ENCODE results near the gene STIM1. TPM values are rescaled to one million over a fixed set of nuclear protein-coding genes. Genes with fewer than 3 reads are reported as not detected.
A peak's percentile ranks its signal among the peaks of the same experiment; 100 is the strongest.

STIM1 gene
- total RNA-seq, 4 donors from 2014 or later, result 36.3 to 158 (median 46.1) TPM

GRCh38 chr11:3927129-3927796 is 71.8 kb downstream of the STIM1 start:
- Histone ChIP-seq H3K4me1 (peaks cover 0 to 9% (median 3%) of the 10 kb centered on the region in 4 donors), H3K36me3 (no peaks in the 10 kb centered on the region), H3K27ac (peak overlapping the region in 1 of 4 donors; percentile 50), H3K4me3 (no peak overlapping the region), H3K9me3 (no peaks in the 10 kb centered on the region), H3K27me3 (no peaks in the 10 kb centered on the region)
- TF ChIP-seq CTCF (IDR thresholded peaks at IDR 0.05), result no peak
- TF ChIP-seq POLR2A (IDR thresholded peaks at IDR 0.05), result no peak
- no peak for DNase-seq

GRCh38 chr11:3929232-3929631 is 73.8 kb downstream of the STIM1 start:
- TF ChIP-seq POLR2A (IDR thresholded peaks at IDR 0.05) (no peak), CTCF (IDR thresholded peaks at IDR 0.05) (no peak)
- no peak for DNase-seq
- Histone ChIP-seq H3K27ac (no peak overlapping the region), H3K4me3 (no peak overlapping the region), H3K27me3 (no peaks in the 10 kb centered on the region), H3K36me3 (no peaks in the 10 kb centered on the region), H3K4me1 (peaks cover 0 to 9% (median 3%) of the 10 kb centered on the region in 4 donors), H3K9me3 (no peaks in the 10 kb centered on the region)

- no peaks in the 10 kb centered on the region for H3K36me3 ChIP-seq
- H3K9me3 ChIP-seq, result no peaks in the 10 kb centered on the region
- DNase-seq, result no peak
- no peaks in the 10 kb centered on the region for H3K27me3 ChIP-seq
- no peak for TF ChIP-seq POLR2A (IDR thresholded peaks at IDR 0.05)
- TF ChIP-seq CTCF (IDR thresholded peaks at IDR 0.05), result no peak
- H3K4me3 ChIP-seq, result no peak overlapping the region
- peaks cover 0 to 9% (median 3%) of the 10 kb centered on the region in 4 donors for H3K4me1 ChIP-seq
- no peak overlapping the region for H3K27ac ChIP-seq
These were observed 74.2 kb downstream of the STIM1 start for GRCh38 chr11:3929649-3930048.

- no peaks in the 10 kb centered on the region for H3K9me3 ChIP-seq
- no peak overlapping the region for H3K4me3 ChIP-seq
- no peaks in the 10 kb centered on the region for H3K27me3 ChIP-seq
- peaks cover 0 to 9% (median 0%) of the 10 kb centered on the region in 4 donors for H3K4me1 ChIP-seq
- H3K27ac ChIP-seq, result no peak overlapping the region
- TF ChIP-seq POLR2A (IDR thresholded peaks at IDR 0.05), result no peak
- no peak for TF ChIP-seq CTCF (IDR thresholded peaks at IDR 0.05)
- H3K36me3 ChIP-seq, result no peaks in the 10 kb centered on the region
- DNase-seq, result no peak
These were observed 77.2 kb downstream of the STIM1 start for GRCh38 chr11:3932698-3933097.

- TF ChIP-seq POLR2A (IDR thresholded peaks at IDR 0.05), result no peak
- TF ChIP-seq CTCF (IDR thresholded peaks at IDR 0.05), result no peak
- H3K4me3 ChIP-seq, result no peak overlapping the region
- H3K4me1 ChIP-seq, result peaks cover 0 to 9% (median 0%) of the 10 kb centered on the region in 4 donors
- no peaks in the 10 kb centered on the region for H3K27me3 ChIP-seq
- H3K36me3 ChIP-seq, result no peaks in the 10 kb centered on the region
- no peak for DNase-seq
- no peaks in the 10 kb centered on the region for H3K9me3 ChIP-seq
- no peak overlapping the region for H3K27ac ChIP-seq
These were observed 77.7 kb downstream of the STIM1 start for GRCh38 chr11:3933165-3933628.

Measured in Peyer's patch (tissue), 4 donors.